Smooth muscle cell (in vitro differentiated cells): ENCODE data around the gene SIGLEC12. TPM values are rescaled to one million over a fixed set of nuclear protein-coding genes. Genes with fewer than 3 reads are reported as not detected.

Source experiments
- DNase-seq: peaks from one replicate; lab custom pipeline; 2025; ENCODE audit not compliant: unreplicated experiment; lab: John Stamatoyannopoulos, UW
- H2AFZ ChIP-seq: fragments of 200-600 bp; sonication (generic); 2 replicates; pipeline ENCODE4 v1.6.0; 2016; ENCODE audit warnings: antibody characterized with exemption, low read depth, mild to moderate bottlenecking
- H3F3A ChIP-seq: fragments of 200-600 bp; sonication (generic); 2 replicates; pipeline ENCODE4 v1.6.0; 2017; ENCODE audit warnings: antibody characterized with exemption, low read depth
- H3K27ac ChIP-seq: fragments of 200-600 bp; sonication (generic); 2 replicates; pipeline ENCODE4 v1.5.1; 2016; ENCODE audit warnings: low read depth, mild to moderate bottlenecking
- H3K27me3 ChIP-seq: fragments of 200-600 bp; sonication (generic); 2 replicates; pipeline ENCODE4 v1.6.1; 2016; ENCODE audit warnings: low read depth, mild to moderate bottlenecking
- H3K36me3 ChIP-seq: fragments of 200-600 bp; sonication (generic); 2 replicates; pipeline ENCODE4 v1.5.1; 2016; ENCODE audit warnings: low read depth
- H3K4me1 ChIP-seq: fragments of 200-600 bp; sonication (generic); 2 replicates; pipeline ENCODE4 v1.5.1; 2016; ENCODE audit warnings: low read depth
- H3K4me2 ChIP-seq: fragments of 200-600 bp; sonication (generic); 2 replicates; pipeline ENCODE4 v1.6.0; 2016; ENCODE audit warnings: mild to moderate bottlenecking
- H3K4me3 ChIP-seq: fragments of 200-600 bp; sonication (generic); 2 replicates; pipeline ENCODE4 v1.5.1; 2016; ENCODE audit warnings: mild to moderate bottlenecking
- H3K79me2 ChIP-seq: fragments of 200-600 bp; sonication (generic); 2 replicates; pipeline ENCODE4 v1.6.0; 2016; ENCODE audit warnings: low read depth, mild to moderate bottlenecking
- H3K9ac ChIP-seq: fragments of 200-600 bp; sonication (generic); 2 replicates; pipeline ENCODE4 v1.6.0; 2016; ENCODE audit warnings: low read depth
- H3K9me3 ChIP-seq: fragments of 200-600 bp; sonication (generic); replicated peaks from 2 replicates; pipeline ENCODE4 v1.5.1; 2016; ENCODE audit warnings: low read depth
- H4K20me1 ChIP-seq: fragments of 200-600 bp; sonication (generic); 2 replicates; pipeline ENCODE4 v1.6.0; 2016; ENCODE audit warnings: low read depth
- WGBS: methylation state at CpG from one replicate; pipeline ENCODE4 v1.1.7; 2016; ENCODE audit warnings: low lambda C conversion rate; 5-methylcytosine and 5-hydroxymethylcytosine counted together
- polyA plus RNA-seq: library from polyadenylated mRNA; unstranded; fragments of >200 nt; fragmentation: Nextera tagmentation; extraction: Ambion mirVana; gene quantifications from 2 replicates; pipeline ENCODE4 v1.2.1, GENCODE V29; 2016
- total RNA-seq: library from RNA; depleted of rRNA; stranded (reverse); fragments of >200 nt; gene quantifications from 2 replicates; pipeline ENCODE4 v1.2.3, GENCODE V29; 2014
- TF ChIP-seq, protein P1 (sequence below): fragments of 200-600 bp; sonication (generic); IDR thresholded peaks from 2 replicates; pipeline ENCODE4 v1.5.1; 2017; ENCODE audit warnings: borderline replicate concordance, mild to moderate bottlenecking, antibody characterized with exemption; ENCODE audit not compliant: insufficient read depth, poor library complexity, severe bottlenecking

Gene SIGLEC12
- total and polyA plus RNA-seq, 2 experiments from 2014 or later = not detected

DNA sequence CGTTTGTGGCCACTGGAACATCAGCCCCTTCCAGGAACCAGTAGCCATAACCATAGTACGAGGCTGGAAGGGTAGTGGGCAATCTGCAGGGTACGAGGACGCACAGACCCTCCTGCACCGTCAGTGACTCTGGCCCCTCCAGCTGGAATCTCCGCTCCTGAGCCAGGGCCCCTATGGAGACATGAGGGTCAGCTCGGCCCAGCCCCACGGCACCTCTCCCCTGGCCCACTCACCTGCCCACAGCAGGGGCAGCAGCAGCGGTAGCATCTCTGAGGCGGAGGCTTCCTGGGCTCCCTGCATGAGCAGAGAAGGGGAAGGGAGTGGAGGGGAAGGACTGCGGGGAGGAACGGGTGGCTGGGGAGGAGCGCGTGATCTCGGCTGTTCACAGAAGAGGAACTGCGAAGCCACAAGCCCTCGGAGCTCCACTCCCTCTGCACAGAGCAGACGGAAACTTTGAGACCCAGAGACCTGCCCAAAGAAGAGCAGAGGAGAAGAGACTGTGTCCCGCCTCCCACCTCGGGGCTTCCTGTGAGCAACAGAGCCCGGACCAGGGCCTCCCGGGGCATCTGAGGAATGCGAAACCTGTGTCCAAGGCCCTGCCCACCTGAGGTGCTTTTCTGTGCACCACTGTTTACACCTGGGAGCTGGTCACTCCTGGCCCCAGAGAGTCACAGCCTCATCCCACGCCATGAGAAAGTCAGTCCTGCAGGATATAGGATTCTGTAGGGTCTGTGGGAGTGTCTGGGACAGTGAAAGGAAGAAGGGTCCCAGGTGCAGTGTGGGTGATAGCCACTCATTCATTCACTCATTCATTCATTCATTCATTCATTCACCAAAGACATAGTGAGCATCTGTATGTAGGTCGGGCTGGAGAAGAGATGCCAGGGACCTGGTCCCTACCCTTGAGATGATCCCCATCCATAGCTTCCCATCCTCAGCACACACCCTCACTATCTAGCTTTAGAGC lies 30.0 kb upstream of the SIGLEC12 start, which contains the start of gene SIGLEC6:
Gene SIGLEC6, minus strand, starts transcription at position 322 of the 967 bp plus-strand sequence. Its CDS starts 22 bp downstream, at position 300.
- H3K4me1 ChIP-seq = no peaks in the 10 kb centered on the region
- no peak within 1 kb of the TSS for H3K27ac ChIP-seq
- H2AFZ ChIP-seq = no peak within 1 kb of the TSS
- 80% methylated on average over 22 of the region's 25 CpGs for WGBS
- no peaks in the 10 kb centered on the region for H3F3A ChIP-seq
- no peak within 1 kb of the TSS for H3K4me3 ChIP-seq
- H3K79me2 ChIP-seq = no peaks in the 10 kb centered on the region
- H3K27me3 ChIP-seq = no peaks in the 10 kb centered on the region
- no peaks in the 10 kb centered on the region for H3K36me3 ChIP-seq
- H3K4me2 ChIP-seq = no peak within 1 kb of the TSS
- TF ChIP-seq, protein P1, sequence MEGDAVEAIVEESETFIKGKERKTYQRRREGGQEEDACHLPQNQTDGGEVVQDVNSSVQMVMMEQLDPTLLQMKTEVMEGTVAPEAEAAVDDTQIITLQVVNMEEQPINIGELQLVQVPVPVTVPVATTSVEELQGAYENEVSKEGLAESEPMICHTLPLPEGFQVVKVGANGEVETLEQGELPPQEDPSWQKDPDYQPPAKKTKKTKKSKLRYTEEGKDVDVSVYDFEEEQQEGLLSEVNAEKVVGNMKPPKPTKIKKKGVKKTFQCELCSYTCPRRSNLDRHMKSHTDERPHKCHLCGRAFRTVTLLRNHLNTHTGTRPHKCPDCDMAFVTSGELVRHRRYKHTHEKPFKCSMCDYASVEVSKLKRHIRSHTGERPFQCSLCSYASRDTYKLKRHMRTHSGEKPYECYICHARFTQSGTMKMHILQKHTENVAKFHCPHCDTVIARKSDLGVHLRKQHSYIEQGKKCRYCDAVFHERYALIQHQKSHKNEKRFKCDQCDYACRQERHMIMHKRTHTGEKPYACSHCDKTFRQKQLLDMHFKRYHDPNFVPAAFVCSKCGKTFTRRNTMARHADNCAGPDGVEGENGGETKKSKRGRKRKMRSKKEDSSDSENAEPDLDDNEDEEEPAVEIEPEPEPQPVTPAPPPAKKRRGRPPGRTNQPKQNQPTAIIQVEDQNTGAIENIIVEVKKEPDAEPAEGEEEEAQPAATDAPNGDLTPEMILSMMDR = no peak
- DNase-seq = no peak
- no peaks in the 10 kb centered on the region for H4K20me1 ChIP-seq
- H3K9me3 ChIP-seq = no peaks in the 10 kb centered on the region
- no peak within 1 kb of the TSS for H3K9ac ChIP-seq

DNA sequence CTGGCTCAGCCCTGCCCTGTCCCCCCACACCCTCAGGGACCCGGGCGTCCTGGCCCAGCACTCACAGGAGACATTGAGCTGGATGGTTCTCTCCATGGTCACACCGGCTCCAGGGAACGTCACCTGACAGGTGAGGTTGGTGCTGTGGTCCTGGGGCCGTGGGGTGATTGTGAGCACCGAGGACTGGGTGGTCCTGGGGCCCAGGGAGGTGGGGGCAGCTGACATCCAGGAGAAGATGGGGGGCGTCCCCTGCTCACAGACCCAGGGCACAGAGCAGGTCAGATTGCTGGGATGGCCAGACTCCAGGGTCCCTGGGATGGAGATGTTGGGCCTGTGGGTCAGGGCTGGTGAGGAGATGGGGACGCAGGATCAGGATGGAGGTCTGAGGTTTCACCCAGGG lies 29.0 kb upstream of the SIGLEC12 start:
- WGBS = 78% methylated on average over 7 of the region's 8 CpGs
- H3K27me3 ChIP-seq = no peaks in the 10 kb centered on the region
- H3K9me3 ChIP-seq = no peaks in the 10 kb centered on the region
- H3K4me3 ChIP-seq = no peak overlapping the region
- no peaks in the 10 kb centered on the region for H3F3A ChIP-seq
- H3K27ac ChIP-seq = no peak overlapping the region
- no peaks in the 10 kb centered on the region for H4K20me1 ChIP-seq
- no peaks in the 10 kb centered on the region for H3K36me3 ChIP-seq
- no peak for DNase-seq
- no peak overlapping the region for H2AFZ ChIP-seq
- H3K79me2 ChIP-seq = no peaks in the 10 kb centered on the region
- no peak overlapping the region for H3K9ac ChIP-seq
- TF ChIP-seq, protein P1 = no peak
- no peaks in the 10 kb centered on the region for H3K4me1 ChIP-seq
- H3K4me2 ChIP-seq = no peak overlapping the region

DNA sequence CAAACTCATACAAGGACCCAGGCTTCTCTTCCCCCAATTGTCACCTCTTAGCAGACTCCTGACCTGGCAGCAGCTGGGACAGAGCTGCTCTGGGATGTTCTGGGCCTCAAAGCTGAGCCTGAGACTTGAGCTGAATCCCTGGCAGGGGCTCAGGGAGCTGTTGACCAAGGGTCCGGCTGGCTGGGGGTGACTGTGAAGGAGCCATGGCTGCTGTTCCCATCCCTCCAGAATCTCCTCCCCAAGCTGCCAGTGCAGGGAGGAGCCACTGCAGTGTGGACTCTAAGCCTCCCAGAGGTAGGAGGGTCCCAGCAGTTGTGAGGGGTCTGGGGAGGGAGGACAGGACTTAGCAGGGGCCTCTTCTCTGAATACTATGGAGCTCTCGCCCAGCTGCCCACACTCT lies 27.7 kb upstream of the SIGLEC12 start:
- no peak overlapping the region for H3K4me2 ChIP-seq
- TF ChIP-seq, protein P1 = no peak
- H3K27ac ChIP-seq = no peak overlapping the region
- H3K9ac ChIP-seq = no peak overlapping the region
- H3K79me2 ChIP-seq = no peaks in the 10 kb centered on the region
- H3K9me3 ChIP-seq = no peaks in the 10 kb centered on the region
- no peak for DNase-seq
- H3K36me3 ChIP-seq = no peaks in the 10 kb centered on the region
- H3F3A ChIP-seq = no peaks in the 10 kb centered on the region
- H3K27me3 ChIP-seq = no peaks in the 10 kb centered on the region
- WGBS = 84% methylated on average over 2 of the region's 2 CpGs
- H3K4me3 ChIP-seq = no peak overlapping the region
- H4K20me1 ChIP-seq = no peaks in the 10 kb centered on the region
- H3K4me1 ChIP-seq = no peaks in the 10 kb centered on the region
- H2AFZ ChIP-seq = no peak overlapping the region
